MM.1S (cell line): ENCODE data around the gene IQCN.

Experiments
- DNase-seq: peaks from one replicate; pipeline ENCODE4 v3.0.0-alpha.2; 2015
- H2AFZ ChIP-seq: fragments of 300-600 bp; sonication (generic); 2 replicates; pipeline ENCODE4 v1.6.0; 2016; ENCODE audit warnings: antibody characterized with exemption, low read length
- H3F3A ChIP-seq: fragments of 300-600 bp; sonication (generic); 2 replicates; pipeline ENCODE4 v1.6.1; 2016; ENCODE audit warnings: mild to moderate bottlenecking, antibody characterized with exemption, low read length, moderate library complexity, mixed read lengths; ENCODE audit not compliant: insufficient read depth
- H3K27ac ChIP-seq: fragments of 300-600 bp; sonication (generic); 2 replicates; pipeline ENCODE4 v1.5.1; 2016; ENCODE audit warnings: mild to moderate bottlenecking, low read length
- H3K27me3 ChIP-seq: fragments of 300-600 bp; sonication (generic); replicated peaks from 2 replicates; pipeline ENCODE4 v1.6.0; 2016; ENCODE audit warnings: low read length; ENCODE audit not compliant: insufficient read depth
- H3K36me3 ChIP-seq: fragments of 300-600 bp; sonication (generic); replicated peaks from 2 replicates; pipeline ENCODE4 v1.6.1; 2016; ENCODE audit warnings: mild to moderate bottlenecking, low read length, mixed read lengths; ENCODE audit not compliant: insufficient read depth
- H3K4me1 ChIP-seq: fragments of 300-600 bp; sonication (generic); 2 replicates; pipeline ENCODE4 v1.6.1; 2016; ENCODE audit warnings: low read length, mixed read lengths
- H3K4me2 ChIP-seq: fragments of 300-600 bp; sonication (generic); 2 replicates; pipeline ENCODE4 v1.6.0; 2016; ENCODE audit warnings: low read depth, low read length
- H3K4me3 ChIP-seq: fragments of 300-600 bp; sonication (generic); 2 replicates; pipeline ENCODE4 v1.5.1; 2016; ENCODE audit warnings: low read length, mixed read lengths
- H3K79me2 ChIP-seq: fragments of 300-600 bp; sonication (generic); 2 replicates; pipeline ENCODE4 v1.6.1; 2016; ENCODE audit warnings: mixed run types, low read length, mixed read lengths
- H3K9ac ChIP-seq: fragments of 300-600 bp; sonication (generic); 2 replicates; pipeline ENCODE4 v1.6.1; 2016; ENCODE audit warnings: low read length, mixed read lengths
- H3K9me2 ChIP-seq: fragments of 300-600 bp; sonication (generic); replicated peaks from 2 replicates; pipeline ENCODE4 v1.6.1; 2016; ENCODE audit warnings: mild to moderate bottlenecking, low read length, mixed read lengths; ENCODE audit not compliant: insufficient read depth
- H3K9me3 ChIP-seq: fragments of 300-600 bp; sonication (generic); replicated peaks from 2 replicates; pipeline ENCODE4 v1.6.1; 2016; ENCODE audit warnings: mild to moderate bottlenecking, low read length, mixed read lengths; ENCODE audit not compliant: insufficient read depth
- H4K20me1 ChIP-seq: fragments of 300-600 bp; sonication (generic); 2 replicates; pipeline ENCODE4 v1.6.1; 2016; ENCODE audit warnings: mild to moderate bottlenecking, low read length, moderate library complexity, mixed read lengths; ENCODE audit not compliant: insufficient read depth
- EZH2 ChIP-seq: fragments of 300-600 bp; sonication (generic); optimal IDR thresholded peaks from 2 replicates; pipeline ENCODE3; 2017; ENCODE audit warnings: low read depth, mild to moderate bottlenecking, antibody characterized with exemption, low read length, mixed read lengths
- EZH2phosphoT487 ChIP-seq: fragments of 300-600 bp; sonication (generic); IDR thresholded peaks from 2 replicates; pipeline ENCODE4 v1.6.1; 2018; ENCODE audit warnings: antibody characterized with exemption, low read length
- TF ChIP-seq, protein P1 (sequence below): fragments of 300-600 bp; sonication (generic); IDR thresholded peaks from 2 replicates; pipeline ENCODE4 v1.5.1; 2016; ENCODE audit warnings: antibody characterized with exemption, low read length, mixed read lengths

Gene IQCN

DNA sequence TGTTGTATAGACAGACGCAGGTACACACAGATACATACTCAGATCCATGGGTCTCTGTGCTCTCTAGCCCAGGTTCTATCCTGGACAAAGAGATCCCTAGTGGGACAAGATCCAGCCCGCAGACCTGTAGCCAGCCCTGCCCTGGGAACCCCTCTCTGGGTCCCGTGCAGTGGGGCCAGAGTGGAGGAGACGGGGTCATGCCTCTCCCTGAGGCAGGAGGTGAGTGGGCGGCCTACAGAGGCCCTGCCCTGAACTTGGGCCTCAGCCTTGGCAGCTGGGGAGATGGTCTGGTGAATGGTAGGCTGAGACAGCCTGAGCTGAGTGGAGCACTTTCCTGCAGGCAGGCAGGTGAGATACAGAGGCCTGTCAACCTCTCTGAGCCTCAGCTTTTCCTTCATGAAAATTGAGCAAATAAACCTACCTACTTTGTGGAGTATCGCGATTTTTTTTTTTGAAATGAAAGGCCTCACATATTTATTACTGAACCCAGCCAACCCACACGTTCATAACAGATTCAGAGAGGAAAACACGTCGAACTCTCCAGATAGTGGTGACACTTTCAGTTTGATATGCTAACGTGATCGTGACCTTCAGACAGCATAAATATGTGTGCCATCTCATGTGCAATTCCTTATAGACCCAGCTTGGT is 10.6 kb upstream of the IQCN start:
- Histone ChIP-seq H3K4me1 (peaks cover 9% of the 10 kb centered on the region), H3K27ac (no peak overlapping the region), H3K36me3 (no peaks in the 10 kb centered on the region), H3K9ac (no peak overlapping the region), H2AFZ (no peak overlapping the region), H3K27me3 (peaks cover 20% of the 10 kb centered on the region), H3K4me3 (no peak overlapping the region), H3F3A (peaks cover 17% of the 10 kb centered on the region), H3K9me3 (no peaks in the 10 kb centered on the region), H3K9me2 (no peaks in the 10 kb centered on the region), H3K79me2 (peaks cover 8% of the 10 kb centered on the region), H3K4me2 (no peak overlapping the region), H4K20me1 (no peaks in the 10 kb centered on the region)
- DNase-seq, result no peak
- TF ChIP-seq, protein P1, sequence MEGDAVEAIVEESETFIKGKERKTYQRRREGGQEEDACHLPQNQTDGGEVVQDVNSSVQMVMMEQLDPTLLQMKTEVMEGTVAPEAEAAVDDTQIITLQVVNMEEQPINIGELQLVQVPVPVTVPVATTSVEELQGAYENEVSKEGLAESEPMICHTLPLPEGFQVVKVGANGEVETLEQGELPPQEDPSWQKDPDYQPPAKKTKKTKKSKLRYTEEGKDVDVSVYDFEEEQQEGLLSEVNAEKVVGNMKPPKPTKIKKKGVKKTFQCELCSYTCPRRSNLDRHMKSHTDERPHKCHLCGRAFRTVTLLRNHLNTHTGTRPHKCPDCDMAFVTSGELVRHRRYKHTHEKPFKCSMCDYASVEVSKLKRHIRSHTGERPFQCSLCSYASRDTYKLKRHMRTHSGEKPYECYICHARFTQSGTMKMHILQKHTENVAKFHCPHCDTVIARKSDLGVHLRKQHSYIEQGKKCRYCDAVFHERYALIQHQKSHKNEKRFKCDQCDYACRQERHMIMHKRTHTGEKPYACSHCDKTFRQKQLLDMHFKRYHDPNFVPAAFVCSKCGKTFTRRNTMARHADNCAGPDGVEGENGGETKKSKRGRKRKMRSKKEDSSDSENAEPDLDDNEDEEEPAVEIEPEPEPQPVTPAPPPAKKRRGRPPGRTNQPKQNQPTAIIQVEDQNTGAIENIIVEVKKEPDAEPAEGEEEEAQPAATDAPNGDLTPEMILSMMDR, result no peak

DNA sequence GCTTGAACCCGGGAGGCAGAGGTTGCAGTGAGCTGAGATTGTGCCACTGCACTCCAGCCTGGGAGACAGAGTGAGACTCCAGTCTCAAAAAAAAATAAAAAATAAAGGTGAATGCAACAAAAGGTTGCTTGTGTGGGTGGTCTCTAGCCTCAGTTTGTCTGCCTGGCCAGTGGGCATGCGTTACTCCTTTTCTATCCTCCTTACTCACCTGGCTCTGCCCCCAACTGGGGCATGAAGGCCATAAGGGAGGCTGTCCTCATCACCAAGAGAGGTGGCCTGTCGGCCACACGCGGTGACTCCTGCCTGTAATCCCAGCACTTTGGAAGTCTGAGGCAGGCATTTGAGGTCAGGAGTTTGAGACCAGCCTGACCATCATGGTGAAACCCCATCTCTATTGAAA is 9.1 kb upstream of the IQCN start:
- Histone ChIP-seq H2AFZ (no peak overlapping the region), H3K9ac (no peak overlapping the region), H3K4me1 (peaks cover 12% of the 10 kb centered on the region), H3K27me3 (peaks cover 15% of the 10 kb centered on the region; the same call in 1 of the 2 replicates), H3K27ac (no peak overlapping the region), H3K36me3 (no peaks in the 10 kb centered on the region), H3K4me3 (no peak overlapping the region), H3K9me3 (no peaks in the 10 kb centered on the region), H3K4me2 (no peak overlapping the region), H3K79me2 (peaks cover 19% of the 10 kb centered on the region), H3F3A (peaks cover 20% of the 10 kb centered on the region), H3K9me2 (no peaks in the 10 kb centered on the region), H4K20me1 (no peaks in the 10 kb centered on the region)
- TF ChIP-seq EZH2, result no peak
- no peak for TF ChIP-seq EZH2phosphoT487
- TF ChIP-seq, protein P1, result no peak
- no peak for DNase-seq

DNA sequence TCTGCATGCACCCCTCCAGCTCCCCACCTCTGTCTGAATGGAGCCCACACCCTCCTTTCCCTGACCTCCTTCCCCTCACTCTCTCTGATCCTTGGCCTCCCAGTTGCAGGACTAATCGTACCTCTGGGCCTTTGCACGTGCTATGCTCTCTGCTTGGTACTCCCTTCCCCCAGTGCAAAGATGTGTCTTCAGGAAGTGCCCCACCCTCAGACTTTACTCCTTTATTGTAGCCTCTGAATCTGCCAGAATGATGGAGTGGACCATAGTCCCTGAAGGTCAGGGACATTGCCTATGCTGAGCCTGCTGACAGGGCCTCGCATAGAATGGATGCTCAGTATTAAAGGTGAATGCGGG is 8.5 kb upstream of the IQCN start:
- H3K9ac ChIP-seq, result peak overlapping the region; percentile 100
- H3K4me3 ChIP-seq, result peak overlapping the region; percentile 91
- no peaks in the 10 kb centered on the region for H3K9me2 ChIP-seq
- no peaks in the 10 kb centered on the region for H3K9me3 ChIP-seq
- DNase-seq, result no peak
- no peaks in the 10 kb centered on the region for H3K36me3 ChIP-seq
- H3K79me2 ChIP-seq, result peaks cover 24% of the 10 kb centered on the region
- peaks cover 20% of the 10 kb centered on the region for H3F3A ChIP-seq
- no peak overlapping the region for H2AFZ ChIP-seq
- peaks cover 12% of the 10 kb centered on the region for H3K4me1 ChIP-seq
- H3K27me3 ChIP-seq, result peaks cover 10% of the 10 kb centered on the region; the same call in 1 of the 2 replicates
- peak overlapping the region; percentile 99 for H3K4me2 ChIP-seq
- no peaks in the 10 kb centered on the region for H4K20me1 ChIP-seq
- TF ChIP-seq, protein P1, result no peak
- no peak for TF ChIP-seq EZH2
- TF ChIP-seq EZH2phosphoT487, result no peak
- peak overlapping the region; percentile 98 for H3K27ac ChIP-seq
